RCC 7860 (cell line): ENCODE results near the gene HSPBAP1.
"Not testable (repeated sequence)": the region's sequence is repeated elsewhere in the genome, so short reads cannot be mapped to it uniquely, and the experiment has no call there.

Experiments
- DNase-seq: peaks from one replicate; pipeline ENCODE4 v3.0.0-alpha.2; 2015; ENCODE audit warnings: low spot score
- FAIRE-seq: peaks from 2 replicates; lab custom pipeline; 2012; peaks lifted over from hg19 to GRCh38; lab: Jason Lieb, UNC

The HSPBAP1 gene

GRCh38 chr3:122743581-122744120 is 50.0 kb downstream of the HSPBAP1 start:
- FAIRE-seq (no peak), DNase-seq (no peak)

- FAIRE-seq (no peak), DNase-seq (no peak)
These were observed 51.4 kb downstream of the HSPBAP1 start for GRCh38 chr3:122742234-122742633.

GRCh38 chr3:122739172-122739571 is 54.5 kb downstream of the HSPBAP1 start:
- no peak for FAIRE-seq
- no peak for DNase-seq

- DNase-seq, FAIRE-seq: not testable (repeated sequence)
These were observed 60.7 kb downstream of the HSPBAP1 start for GRCh38 chr3:122732682-122733525.

- no peak for DNase-seq
- no peak for FAIRE-seq
These were observed 63.4 kb downstream of the HSPBAP1 start for GRCh38 chr3:122730240-122730639.

GRCh38 chr3:122728756-122729514 is 64.7 kb downstream of the HSPBAP1 start:
- no peak for DNase-seq
- no peak for FAIRE-seq

GRCh38 chr3:122728186-122728585 is 65.4 kb downstream of the HSPBAP1 start:
- no peak for DNase-seq
- no peak for FAIRE-seq

- DNase-seq: no peak
- FAIRE-seq: no peak
These were observed 65.9 kb downstream of the HSPBAP1 start for GRCh38 chr3:122727766-122728165.

- FAIRE-seq (no peak), DNase-seq (no peak)
These were observed 66.3 kb downstream of the HSPBAP1 start for GRCh38 chr3:122727294-122727693.

GRCh38 chr3:122725106-122725505 is 68.5 kb downstream of the HSPBAP1 start:
- FAIRE-seq (no peak), DNase-seq (no peak)

GRCh38 chr3:122719273-122719921 is 74.2 kb downstream of the HSPBAP1 start:
- FAIRE-seq: no peak
- DNase-seq: no peak

GRCh38 chr3:122716667-122717066 is 77.0 kb downstream of the HSPBAP1 start:
- DNase-seq: no peak
- no peak for FAIRE-seq

GRCh38 chr3:122714273-122714672 is 79.4 kb downstream of the HSPBAP1 start:
- no peak for DNase-seq
- FAIRE-seq: no peak

- DNase-seq, FAIRE-seq: not testable (repeated sequence)
These were observed 82.9 kb downstream of the HSPBAP1 start for GRCh38 chr3:122710616-122711251.

GRCh38 chr3:122705379-122705778 is 88.3 kb downstream of the HSPBAP1 start:
- no peak for DNase-seq

GRCh38 chr3:122700193-122700592 is 93.4 kb downstream of the HSPBAP1 start:
- DNase-seq (no peak), FAIRE-seq (no peak)

More at GRCh38 chr3:122705379-122705778, 88.3 kb downstream of the HSPBAP1 start:
- no peak for FAIRE-seq

GRCh38 chr3:122697952-122698620 is 95.5 kb downstream of the HSPBAP1 start:
- DNase-seq: peak; percentile 53
- FAIRE-seq: peak; percentile 71

GRCh38 chr3:122695927-122696561 is 97.6 kb downstream of the HSPBAP1 start:
- FAIRE-seq (no peak), DNase-seq (no peak)

GRCh38 chr3:122694966-122695365 is 98.7 kb downstream of the HSPBAP1 start:
- no peak for FAIRE-seq

GRCh38 chr3:122692674-122693073 is 101.0 kb downstream of the HSPBAP1 start:
- DNase-seq (no peak), FAIRE-seq (no peak)

More at GRCh38 chr3:122694966-122695365, 98.7 kb downstream of the HSPBAP1 start:
- DNase-seq: no peak
